SU-DHL-6 (cell line): ENCODE measurements around the gene KIAA0825.

Experiments
- H2AFZ ChIP-seq: fragments of 200-600 bp; sonication (generic); 2 replicates; pipeline ENCODE4 v1.6.1; 2014; ENCODE audit warnings: low read depth, mild to moderate bottlenecking, moderate library complexity, mixed read lengths, antibody characterized with exemption, low read length; ENCODE audit not compliant: severe bottlenecking
- H3F3A ChIP-seq: fragments of 200-600 bp; shearing (Covaris generic); 2 replicates; pipeline ENCODE4 v1.6.0; 2016; ENCODE audit warnings: antibody characterized with exemption, mild to moderate bottlenecking; ENCODE audit not compliant: insufficient read depth
- H3K27ac ChIP-seq: fragments of 200-600 bp; sonication (generic); 2 replicates; pipeline ENCODE4 v1.5.1; 2016; ENCODE audit warnings: low read depth, mild to moderate bottlenecking, low read length, moderate library complexity, mixed read lengths
- H3K27me3 ChIP-seq: fragments of 200-600 bp; sonication (generic), shearing (Covaris generic); 2 replicates; pipeline ENCODE4 v1.6.0; 2014; ENCODE audit warnings: mild to moderate bottlenecking, low read length
- H3K36me3 ChIP-seq: fragments of 200-600 bp; sonication (generic); 2 replicates; pipeline ENCODE4 v1.6.1; 2014; ENCODE audit warnings: mild to moderate bottlenecking, low read length, mixed read lengths
- H3K4me2 ChIP-seq: fragments of 300-600, 200-600 bp; shearing (Covaris generic), sonication (generic); 2 replicates; pipeline ENCODE4 v1.6.0; 2014; ENCODE audit warnings: low read length, low read depth, mild to moderate bottlenecking; ENCODE audit not compliant: poor library complexity, severe bottlenecking
- H3K4me3 ChIP-seq: fragments of 200-600 bp; sonication (generic); 2 replicates; pipeline ENCODE4 v1.5.1; 2014; ENCODE audit warnings: antibody characterized with exemption, low read length, mild to moderate bottlenecking, mixed read lengths; ENCODE audit not compliant: insufficient read depth, poor library complexity, severe bottlenecking
- H3K79me2 ChIP-seq: fragments of 200-600 bp; sonication (generic); 2 replicates; pipeline ENCODE4 v1.6.1; 2014; ENCODE audit warnings: mild to moderate bottlenecking, low read length, moderate library complexity; ENCODE audit not compliant: insufficient read depth
- H3K9ac ChIP-seq: fragments of 200-600 bp; sonication (generic); 2 replicates; pipeline ENCODE4 v1.7.0; 2014; ENCODE audit warnings: mild to moderate bottlenecking, low read length
- H3K9me2 ChIP-seq: fragments of 200-600 bp; sonication (generic); replicated peaks from 2 replicates; pipeline ENCODE4 v1.6.1; 2014; ENCODE audit warnings: low read length; ENCODE audit not compliant: insufficient read depth
- H3K9me3 ChIP-seq: fragments of 200-600 bp; sonication (generic); 2 replicates; pipeline ENCODE4 v1.6.1; 2014; ENCODE audit warnings: low read length, mixed read lengths; ENCODE audit not compliant: insufficient read depth
- H4K20me1 ChIP-seq: fragments of 200-600 bp; sonication (generic); 2 replicates; pipeline ENCODE4 v1.6.1; 2014; ENCODE audit warnings: low read depth, mild to moderate bottlenecking, antibody characterized with exemption, low read length, moderate library complexity, mixed read lengths
- CTCF ChIP-seq: fragments of 200-600 bp; sonication (generic); IDR thresholded peaks from one replicate; pipeline ENCODE4 v1.5.1; 2017; ENCODE audit warnings: antibody characterized with exemption, mild to moderate bottlenecking, low read length, moderate library complexity; ENCODE audit not compliant: insufficient read depth, poor library complexity, severe bottlenecking
- EZH2phosphoT487 ChIP-seq: fragments of 200-600 bp; sonication (generic), shearing (Covaris generic); conservative IDR thresholded peaks from 2 replicates; pipeline ENCODE4 v1.6.1; 2018; ENCODE audit warnings: mild to moderate bottlenecking, antibody characterized with exemption, low read length, moderate library complexity, mixed read lengths

The KIAA0825 gene

GRCh38 chr5:94481059-94481458 lies 137.3 kb downstream of the KIAA0825 start:
- no peaks in the 10 kb centered on the region for H3F3A ChIP-seq
- H2AFZ ChIP-seq, result no peak overlapping the region
- no peaks in the 10 kb centered on the region for H3K79me2 ChIP-seq
- no peak overlapping the region for H3K27ac ChIP-seq
- no peaks in the 10 kb centered on the region for H3K27me3 ChIP-seq
- TF ChIP-seq EZH2phosphoT487 (no peak), CTCF (no peak)
- no peaks in the 10 kb centered on the region for H4K20me1 ChIP-seq
- no peak overlapping the region for H3K9ac ChIP-seq
- no peaks in the 10 kb centered on the region; the same call in 1 of the 2 replicates for H3K36me3 ChIP-seq
- H3K4me2 ChIP-seq, result no peak overlapping the region
- H3K9me2 ChIP-seq, result no peaks in the 10 kb centered on the region
- no peaks in the 10 kb centered on the region for H3K9me3 ChIP-seq
- H3K4me3 ChIP-seq, result no peak overlapping the region

DNA sequence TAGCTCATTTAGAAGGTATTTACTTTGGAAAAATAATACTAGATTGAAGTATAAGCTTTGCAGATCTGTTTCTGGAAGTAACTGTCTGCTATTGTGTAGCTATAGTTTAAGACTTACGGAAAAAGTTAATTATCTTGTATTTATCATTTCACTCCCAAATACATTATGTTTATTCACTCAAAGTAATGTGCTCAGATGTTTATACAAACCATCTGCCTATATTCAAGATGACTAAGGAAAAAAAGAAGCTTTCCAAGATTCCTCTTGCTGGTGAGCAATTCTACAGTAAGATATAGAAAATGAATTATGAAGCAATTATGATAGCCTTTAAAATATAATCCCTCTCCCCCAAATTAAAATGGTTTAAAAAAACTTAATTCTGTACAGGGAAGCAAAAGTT lies 137.9 kb downstream of the KIAA0825 start:
- H2AFZ ChIP-seq, result no peak overlapping the region
- H3K9me2 ChIP-seq, result no peaks in the 10 kb centered on the region
- H3K27me3 ChIP-seq, result no peaks in the 10 kb centered on the region
- no peak overlapping the region for H3K4me3 ChIP-seq
- no peak overlapping the region for H3K4me2 ChIP-seq
- no peaks in the 10 kb centered on the region for H3K79me2 ChIP-seq
- H3F3A ChIP-seq, result no peaks in the 10 kb centered on the region
- no peak for TF ChIP-seq CTCF
- H4K20me1 ChIP-seq, result no peaks in the 10 kb centered on the region
- H3K9me3 ChIP-seq, result no peaks in the 10 kb centered on the region
- H3K36me3 ChIP-seq, result no peaks in the 10 kb centered on the region; the same call in 1 of the 2 replicates
- no peak overlapping the region for H3K27ac ChIP-seq
- H3K9ac ChIP-seq, result no peak overlapping the region

- Histone ChIP-seq H3K27ac (no peak overlapping the region), H3K4me2 (no peak overlapping the region), H4K20me1 (no peaks in the 10 kb centered on the region), H3F3A (no peaks in the 10 kb centered on the region), H3K9me2 (no peaks in the 10 kb centered on the region), H3K9me3 (no peaks in the 10 kb centered on the region), H3K79me2 (no peaks in the 10 kb centered on the region), H3K4me3 (no peak overlapping the region), H3K36me3 (no peaks in the 10 kb centered on the region; the same call in 1 of the 2 replicates), H3K9ac (no peak overlapping the region), H3K27me3 (no peaks in the 10 kb centered on the region), H2AFZ (no peak overlapping the region)
- no peak for TF ChIP-seq EZH2phosphoT487
- TF ChIP-seq CTCF, result no peak
Observed at GRCh38 chr5:94473936-94474335, 144.5 kb downstream of the KIAA0825 start.
